Measurements from ENCODE around the gene NAA16. TPM values are rescaled to one million over a fixed set of nuclear protein-coding genes. Genes with fewer than 3 reads are reported as not detected.

The NAA16 gene
- total and polyA plus RNA-seq, 9 donors: 14.5 to 31.1 (median 25.9) TPM

GRCh38 chr13:41405367-41405766 is 94.3 kb downstream of the NAA16 start:
- H3K27me3 ChIP-seq: no peaks in the 10 kb centered on the region
- TF ChIP-seq CTCF (IDR thresholded peaks at IDR 0.05): no peak
- TF ChIP-seq POLR2A (IDR thresholded peaks at IDR 0.05): no peak
- TF ChIP-seq EP300 (IDR thresholded peaks at IDR 0.05): no peak
- intact Hi-C loops (cut with DNase I): no loop called here
- no peaks in the 10 kb centered on the region for H3K36me3 ChIP-seq
- H3K9me3 ChIP-seq: no peaks in the 10 kb centered on the region
- no peak overlapping the region for H3K4me3 ChIP-seq
- no peak for DNase-seq
- WGBS, 3 donors: 57 to 75% (median 57%) methylated on average over 2 of the region's 2 CpGs
- H3K27ac ChIP-seq: no peak overlapping the region
- H3K4me1 ChIP-seq (ENCODE audit: insufficient read depth): no peaks in the 10 kb centered on the region

GRCh38 chr13:41407380-41407779 is 96.3 kb downstream of the NAA16 start:
- Histone ChIP-seq H3K36me3 (no peaks in the 10 kb centered on the region), H3K4me1 (ENCODE audit: insufficient read depth) (no peaks in the 10 kb centered on the region), H3K4me3 (no peak overlapping the region), H3K27ac (no peak overlapping the region), H3K9me3 (no peaks in the 10 kb centered on the region), H3K27me3 (no peaks in the 10 kb centered on the region)
- intact Hi-C loops (cut with DNase I): no loop called here
- 58 to 62% (median 59%) methylated on average over 3 of the region's 3 CpGs for WGBS, 3 donors
- no peak for DNase-seq
- no peak for TF ChIP-seq CTCF (IDR thresholded peaks at IDR 0.05)
- TF ChIP-seq POLR2A (IDR thresholded peaks at IDR 0.05): no peak
- TF ChIP-seq EP300 (IDR thresholded peaks at IDR 0.05): no peak

- no peaks in the 10 kb centered on the region for H3K27me3 ChIP-seq
- no peaks in the 10 kb centered on the region for H3K4me1 ChIP-seq (ENCODE audit: insufficient read depth)
- DNase-seq: no peak
- no peak for TF ChIP-seq POLR2A (IDR thresholded peaks at IDR 0.05)
- TF ChIP-seq EP300 (IDR thresholded peaks at IDR 0.05): no peak
- TF ChIP-seq CTCF (IDR thresholded peaks at IDR 0.05): no peak
- no peaks in the 10 kb centered on the region for H3K36me3 ChIP-seq
- intact Hi-C loops (cut with DNase I): no loop called here
- H3K27ac ChIP-seq: no peak overlapping the region
- H3K4me3 ChIP-seq: no peak overlapping the region
- H3K9me3 ChIP-seq: no peaks in the 10 kb centered on the region
Measured at GRCh38 chr13:41408121-41408520, 97.1 kb downstream of the NAA16 start.

- intact Hi-C loops (cut with DNase I): no loop called here
- no peak for DNase-seq
- H3K4me3 ChIP-seq: no peak overlapping the region
- no peaks in the 10 kb centered on the region for H3K4me1 ChIP-seq (ENCODE audit: insufficient read depth)
- no peaks in the 10 kb centered on the region for H3K9me3 ChIP-seq
- H3K36me3 ChIP-seq: no peaks in the 10 kb centered on the region
- TF ChIP-seq CTCF (IDR thresholded peaks at IDR 0.05) (no peak), POLR2A (IDR thresholded peaks at IDR 0.05) (no peak), EP300 (IDR thresholded peaks at IDR 0.05) (no peak)
- H3K27me3 ChIP-seq: no peaks in the 10 kb centered on the region
- 46 to 52% (median 50%) methylated on average over 1 of the region's 1 CpG for WGBS, 3 donors
- no peak overlapping the region for H3K27ac ChIP-seq
Measured at GRCh38 chr13:41408746-41409145, 97.7 kb downstream of the NAA16 start.

GRCh38 chr13:41409611-41410010 is 98.5 kb downstream of the NAA16 start:
- Histone ChIP-seq H3K27ac (no peak overlapping the region), H3K9me3 (no peaks in the 10 kb centered on the region), H3K4me1 (ENCODE audit: insufficient read depth) (no peaks in the 10 kb centered on the region), H3K4me3 (no peak overlapping the region), H3K36me3 (no peaks in the 10 kb centered on the region), H3K27me3 (no peaks in the 10 kb centered on the region)
- no peak for DNase-seq
- intact Hi-C loops (cut with DNase I): no loop called here
- WGBS, 3 donors: 61 to 66% (median 61%) methylated on average over 2 of the region's 2 CpGs
- TF ChIP-seq POLR2A (IDR thresholded peaks at IDR 0.05): no peak
- TF ChIP-seq CTCF (IDR thresholded peaks at IDR 0.05): no peak
- TF ChIP-seq EP300 (IDR thresholded peaks at IDR 0.05): no peak
